SK-N-MC (cell line): ENCODE measurements around the gene XXYLT1.

Experiments
- EZH2 ChIP-seq: fragments of 200-600 bp; sonication (generic); IDR thresholded peaks from one replicate; pipeline ENCODE4 v1.6.1; 2017; ENCODE audit warnings: antibody characterized with exemption
- POLR2AphosphoS5 ChIP-seq: IDR thresholded peaks from 2 replicates; pipeline ENCODE4 v1.6.1; 2012; ENCODE audit warnings: mild to moderate bottlenecking, low read depth, low read length, borderline replicate concordance

GRCh38 chr3:195175476-195176337 lies 95.3 kb downstream of the XXYLT1 start:
- no peak for TF ChIP-seq POLR2AphosphoS5
- TF ChIP-seq EZH2, result no peak
